Raji (cell line): ENCODE data around the gene STX7.

Experiments
- POLR2A ChIP-seq: IDR thresholded peaks from 2 replicates; pipeline ENCODE4 v1.6.1; 2011; ENCODE audit warnings: low read depth, low read length, control low read depth; ENCODE audit not compliant: insufficient read depth

Gene STX7

DNA sequence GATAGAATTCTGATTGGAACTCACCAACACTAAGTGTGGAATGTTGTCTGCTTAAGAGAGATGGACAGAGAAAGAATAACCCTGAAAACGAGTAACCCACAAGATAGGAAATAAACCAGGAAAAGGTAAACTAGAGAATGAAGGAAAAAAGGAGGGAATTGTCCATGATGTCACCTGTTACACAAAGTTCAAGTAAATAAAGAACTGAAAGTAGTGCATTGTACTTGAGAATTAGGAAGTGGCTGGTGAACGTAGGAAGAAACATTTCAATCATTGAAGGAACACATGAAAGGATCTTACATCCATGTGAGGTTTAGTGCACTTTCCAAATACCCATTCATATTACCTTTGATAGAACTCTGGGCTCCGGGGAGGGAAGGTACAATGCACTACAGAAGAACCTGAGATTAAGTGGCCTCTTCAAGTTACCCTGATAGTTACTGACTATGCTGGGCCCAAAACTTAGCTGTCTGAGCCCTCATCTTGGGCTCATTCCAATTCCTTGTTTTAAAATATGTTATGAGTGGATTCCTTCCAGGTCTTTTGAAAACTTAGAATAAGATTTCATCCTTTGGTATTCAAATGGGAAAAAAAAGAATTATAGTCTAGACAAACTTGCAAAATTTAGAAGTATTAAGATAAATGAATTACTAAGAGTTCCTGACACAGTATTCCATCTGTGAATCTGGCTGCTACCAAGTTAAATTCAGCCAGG is 1.1 kb upstream of the STX7 start:
- TF ChIP-seq POLR2A: no peak

DNA sequence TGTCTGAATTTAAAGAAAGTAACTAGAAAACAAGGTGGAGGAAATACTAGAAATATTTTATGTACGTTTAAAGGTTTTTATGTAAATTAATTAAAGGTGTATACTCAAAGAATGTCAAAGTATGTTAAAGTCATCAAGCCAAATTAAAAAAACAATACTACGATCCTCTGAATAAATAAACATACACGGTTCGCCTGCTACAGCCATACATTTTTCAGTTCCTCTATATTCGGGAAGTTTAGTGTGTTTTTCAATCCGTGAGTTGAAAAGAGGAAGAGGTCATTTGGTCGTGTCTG is 626 bp downstream of the STX7 start:
- no peak for TF ChIP-seq POLR2A

GRCh38 chr6:132511831-132512220 is 1.1 kb downstream of the STX7 start:
- no peak for TF ChIP-seq POLR2A

- no peak for TF ChIP-seq POLR2A
Observed at GRCh38 chr6:132511210-132511830, 1.6 kb downstream of the STX7 start.

GRCh38 chr6:132506869-132507808 is 5.8 kb downstream of the STX7 start:
- TF ChIP-seq POLR2A: no peak

GRCh38 chr6:132506461-132506860 is 6.5 kb downstream of the STX7 start:
- TF ChIP-seq POLR2A: no peak

GRCh38 chr6:132505158-132505557 is 7.8 kb downstream of the STX7 start:
- TF ChIP-seq POLR2A: no peak

DNA sequence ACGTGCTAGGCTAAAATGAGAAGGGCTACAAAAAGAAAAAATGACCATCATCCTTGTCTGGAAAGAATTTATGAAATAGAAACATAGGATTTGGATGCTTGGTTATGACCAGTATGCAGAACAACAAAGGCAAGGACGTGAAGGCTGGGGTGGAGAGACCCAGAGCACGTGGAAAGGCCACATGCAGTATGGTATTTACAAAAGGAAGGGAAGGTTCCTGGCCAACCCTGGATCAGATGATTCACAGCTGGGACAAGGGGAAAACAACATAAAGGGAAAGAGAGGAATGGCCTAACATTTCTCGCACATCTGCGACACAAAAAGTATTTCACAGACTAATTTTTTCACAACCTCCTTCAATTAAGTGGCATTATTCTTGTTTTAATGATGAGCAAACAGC is 8.2 kb downstream of the STX7 start:
- no peak for TF ChIP-seq POLR2A

DNA sequence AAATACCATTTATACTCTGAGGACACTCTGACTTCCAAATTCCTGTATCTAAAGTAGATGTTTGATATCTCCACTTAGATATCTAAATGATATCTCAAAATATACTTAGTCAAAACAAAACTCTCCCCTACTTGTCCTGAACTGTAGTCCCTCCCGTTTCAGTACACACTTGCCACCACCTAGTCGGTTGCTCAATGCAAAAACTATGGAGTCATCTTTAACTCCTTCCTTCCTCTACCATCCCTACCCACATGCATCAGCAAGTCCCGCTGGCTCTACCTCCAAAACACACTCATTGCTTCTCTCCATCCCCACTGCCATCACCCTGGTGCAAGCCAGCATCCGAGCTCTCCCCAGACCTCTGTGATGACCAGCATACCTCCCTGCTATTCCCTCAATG is 13.2 kb downstream of the STX7 start:
- TF ChIP-seq POLR2A: no peak

DNA sequence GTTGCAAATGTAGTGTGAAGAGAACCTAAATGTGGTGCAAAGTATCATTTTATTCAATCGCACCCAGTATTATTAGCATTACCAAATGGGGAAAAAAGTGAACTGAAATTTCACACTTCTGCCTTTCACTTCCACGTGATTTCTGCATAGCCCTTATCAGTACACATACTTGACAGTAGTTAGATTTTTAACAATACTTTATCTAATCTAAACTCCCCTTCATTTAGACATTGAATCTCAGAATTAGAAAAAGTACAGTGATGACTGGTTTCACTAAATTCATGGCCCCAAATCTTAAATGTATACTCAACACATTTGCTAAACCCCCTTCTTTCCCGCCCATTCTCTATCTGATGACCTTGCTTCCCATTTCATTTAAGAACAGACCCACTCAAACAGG is 14.3 kb downstream of the STX7 start:
- TF ChIP-seq POLR2A: no peak

- TF ChIP-seq POLR2A: no peak
Observed at GRCh38 chr6:132496519-132497180, 16.3 kb downstream of the STX7 start.

DNA sequence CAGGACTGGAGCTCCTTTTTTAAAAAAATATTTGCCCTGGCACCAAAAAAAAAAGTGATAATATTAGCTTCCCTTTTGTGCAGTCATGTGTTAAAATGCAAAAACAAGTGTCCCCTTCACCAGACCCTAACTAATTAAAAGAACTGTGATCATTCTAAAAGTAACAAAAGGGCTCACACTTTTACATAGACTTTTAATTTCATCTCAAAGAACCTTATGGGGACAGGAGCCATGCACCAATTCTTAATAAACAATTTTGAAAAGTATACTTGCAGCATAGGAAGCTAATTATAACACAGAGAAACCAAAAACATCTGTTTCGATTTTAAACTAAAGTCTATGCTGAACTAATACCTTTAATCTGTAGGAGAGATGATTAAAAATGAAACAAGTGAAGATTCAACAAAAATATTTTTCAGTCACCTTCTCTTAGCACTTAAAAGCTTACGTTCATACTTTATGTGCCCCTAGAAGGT is 17.3 kb downstream of the STX7 start:
- TF ChIP-seq POLR2A: no peak

DNA sequence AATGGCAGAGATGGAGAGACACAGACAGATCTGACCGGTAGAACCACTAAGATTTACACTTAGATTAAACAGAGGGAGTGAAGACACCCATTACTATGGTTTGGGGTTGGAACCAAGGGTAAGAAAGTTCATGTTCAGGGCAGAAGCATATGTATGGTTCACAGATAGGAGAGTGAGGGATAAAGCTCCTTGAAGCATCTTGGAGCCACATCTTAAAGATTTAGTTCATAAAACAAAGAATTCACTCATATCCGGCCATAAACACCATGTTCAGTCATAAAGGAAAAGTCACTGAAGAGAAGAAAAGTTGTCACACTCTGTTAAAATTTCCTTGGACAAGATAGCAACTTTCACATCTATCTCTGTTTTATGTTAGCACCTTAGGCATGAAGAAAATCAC is 18.0 kb downstream of the STX7 start:
- TF ChIP-seq POLR2A: no peak

DNA sequence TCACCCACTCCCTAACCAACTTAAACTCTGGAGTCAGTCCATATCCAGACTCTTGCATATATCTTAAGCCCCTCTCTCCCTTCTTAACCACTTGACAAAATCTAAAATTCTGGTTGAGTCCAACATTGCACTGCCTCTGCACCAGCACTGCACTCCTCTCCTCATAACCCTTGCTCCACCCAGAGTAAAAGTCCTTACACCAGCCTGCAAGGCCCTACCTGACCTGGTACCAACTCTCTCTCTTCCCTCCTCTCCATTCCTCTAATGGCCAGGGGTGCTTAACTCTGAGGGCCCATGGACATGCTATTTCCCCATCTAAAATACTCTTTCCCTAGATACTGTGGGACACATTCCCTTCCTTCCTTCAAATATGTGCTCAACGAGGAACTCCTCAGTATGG is 21.0 kb downstream of the STX7 start:
- TF ChIP-seq POLR2A: no peak

- TF ChIP-seq POLR2A: no peak
Observed at GRCh38 chr6:132491303-132491702, 21.6 kb downstream of the STX7 start.
